BLaER1 (cell line): Measurements from ENCODE around the gene ELK3.

Experiments used
- H3K27ac ChIP-seq: shearing (Covaris generic); formaldehyde crosslinking; 2 replicates; pipeline ENCODE4 v1.8.1; 2022
- H3K27me3 ChIP-seq: shearing (Covaris generic); formaldehyde crosslinking; 2 replicates; pipeline ENCODE4 v1.8.1; 2022
- H3K36me3 ChIP-seq: shearing (Covaris generic); formaldehyde crosslinking; 2 replicates; pipeline ENCODE4 v1.8.1; 2022
- H3K4me1 ChIP-seq: shearing (Covaris generic); formaldehyde crosslinking; 2 replicates; pipeline ENCODE4 v1.8.1; 2022
- H3K4me2 ChIP-seq: shearing (Covaris generic); formaldehyde crosslinking; 2 replicates; pipeline ENCODE4 v1.8.1; 2022
- H3K4me3 ChIP-seq: shearing (Covaris generic); formaldehyde crosslinking; 2 replicates; pipeline ENCODE4 v1.8.1; 2022
- H3K9ac ChIP-seq: shearing (Covaris generic); formaldehyde crosslinking; 2 replicates; pipeline ENCODE4 v1.8.1; 2022
- H3K9me3 ChIP-seq: shearing (Covaris generic); formaldehyde crosslinking; 2 replicates; pipeline ENCODE4 v1.8.1; 2022
- H4K20me1 ChIP-seq: shearing (Covaris generic); formaldehyde crosslinking; 2 replicates; pipeline ENCODE4 v1.8.1; 2022
- Cebpa-rat ChIP-seq: shearing (Covaris generic); IDR thresholded peaks from 2 replicates; pipeline ENCODE4 v1.8.1; 2022

ELK3 gene

DNA sequence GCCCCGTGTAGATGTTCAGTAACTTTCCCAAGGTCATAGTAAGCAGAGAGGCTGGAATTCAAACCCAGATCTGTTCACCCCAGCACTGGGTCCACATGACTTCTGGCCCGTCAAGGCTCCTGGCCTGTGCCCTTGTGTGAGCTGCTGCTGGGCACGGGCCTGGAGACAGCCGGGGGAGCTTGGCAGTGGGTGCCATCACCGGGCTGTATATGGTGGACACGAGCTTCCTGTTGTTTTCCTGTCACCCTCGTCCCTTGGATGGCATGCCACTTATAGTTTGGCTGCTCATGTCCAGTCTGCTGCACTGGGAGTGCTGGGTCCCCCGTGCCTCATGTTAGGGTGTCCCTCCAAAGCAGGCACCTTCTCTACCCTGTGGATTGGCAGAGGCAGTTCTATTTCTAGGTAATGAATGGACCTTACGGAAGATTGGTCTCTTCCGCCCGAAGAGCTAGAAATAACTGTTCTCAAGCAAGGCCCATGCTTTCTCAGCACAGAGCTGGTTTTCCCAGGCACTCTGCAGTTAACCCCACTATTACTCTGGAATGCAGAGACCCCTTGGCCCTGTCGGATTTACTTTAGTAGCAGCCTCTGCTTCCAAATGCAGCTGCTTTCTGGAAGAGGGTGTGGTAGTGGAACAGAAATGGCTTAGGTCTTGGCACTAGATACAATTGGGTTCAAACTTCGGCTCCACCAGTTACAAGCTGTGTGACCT, 44.3 kb downstream of the ELK3 start:
- TF ChIP-seq Cebpa-rat = no peak
- H3K4me3 ChIP-seq = no peak overlapping the region
- H3K9ac ChIP-seq = no peak overlapping the region
- H3K4me2 ChIP-seq = peak overlapping the region; percentile 75; the same call in 1 of the 2 replicates
- no peak overlapping the region for H3K27ac ChIP-seq
- H3K36me3 ChIP-seq = peaks cover 90% of the 10 kb centered on the region
- H3K9me3 ChIP-seq = no peaks in the 10 kb centered on the region
- peaks cover 47% of the 10 kb centered on the region for H3K4me1 ChIP-seq
- H3K27me3 ChIP-seq = no peaks in the 10 kb centered on the region
- peaks cover 100% of the 10 kb centered on the region for H4K20me1 ChIP-seq

DNA sequence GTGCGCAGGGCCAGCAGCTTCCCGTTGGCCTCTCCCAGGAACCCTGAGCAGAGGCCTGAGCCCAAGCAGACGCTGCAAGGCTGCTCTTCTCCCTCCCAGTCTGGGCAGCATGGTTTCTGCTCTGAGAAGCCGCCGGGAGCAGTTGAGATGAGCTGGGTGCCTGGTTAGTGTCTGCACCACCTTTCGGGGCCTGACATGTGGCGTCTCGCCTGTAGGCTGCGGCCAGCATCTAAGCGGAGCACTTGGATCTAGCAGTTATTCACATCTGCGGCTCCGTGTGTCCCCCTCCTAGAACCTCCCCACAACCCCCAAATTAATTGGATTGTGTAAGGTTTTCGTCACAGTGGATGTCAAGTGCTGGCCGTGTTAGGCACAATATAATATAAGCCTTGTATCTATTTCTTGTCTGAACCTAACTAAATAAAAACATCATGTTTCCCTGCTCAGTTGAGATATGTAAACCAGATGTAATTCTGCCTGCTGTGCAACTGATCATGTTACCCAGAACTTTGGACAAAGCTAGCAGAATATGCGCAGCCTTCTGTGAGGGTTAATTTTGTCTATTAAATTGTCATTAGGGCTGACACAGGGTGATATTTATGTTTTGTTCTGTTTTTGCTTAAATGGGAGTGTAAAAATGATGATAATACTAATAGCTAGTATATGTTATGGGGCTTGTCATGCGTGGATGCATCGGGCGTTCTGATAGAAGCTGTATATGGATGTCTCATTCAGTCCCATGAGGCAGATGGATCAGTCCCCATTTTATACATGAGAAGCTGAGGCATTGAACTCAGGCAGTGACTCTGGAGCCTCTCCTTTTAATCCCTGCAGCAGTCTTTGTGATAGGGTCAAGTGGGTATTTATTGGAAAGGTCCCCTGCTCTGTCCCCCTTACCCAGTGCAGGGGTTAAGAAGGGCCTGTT, 45.8 kb downstream of the ELK3 start:
- Histone ChIP-seq H4K20me1 (peaks cover 100% of the 10 kb centered on the region), H3K9me3 (no peaks in the 10 kb centered on the region), H3K4me3 (no peak overlapping the region), H3K27me3 (no peaks in the 10 kb centered on the region), H3K9ac (no peak overlapping the region), H3K36me3 (peaks cover 84% of the 10 kb centered on the region), H3K4me1 (peaks cover 45% of the 10 kb centered on the region), H3K4me2 (no peak overlapping the region), H3K27ac (no peak overlapping the region)
- TF ChIP-seq Cebpa-rat = no peak

DNA sequence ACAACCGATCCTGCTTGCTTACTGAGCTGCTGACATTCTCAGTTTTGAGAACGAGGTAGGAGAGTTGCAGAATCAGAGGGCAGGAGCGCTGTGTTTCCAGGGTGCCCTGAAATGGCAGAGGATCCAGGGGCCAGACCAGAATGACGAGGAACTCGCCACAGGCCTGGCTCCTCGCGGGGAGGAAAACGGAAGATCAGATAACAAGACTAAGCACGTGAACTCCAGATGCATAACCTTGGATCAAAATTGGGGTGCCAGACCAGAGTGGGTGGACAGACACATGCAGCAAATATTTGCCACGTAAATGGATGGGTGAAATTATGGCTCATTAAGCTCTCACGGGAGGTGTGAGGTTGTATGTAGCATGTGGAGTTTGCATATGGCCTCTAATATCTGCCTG, 46.5 kb downstream of the ELK3 start:
- no peak for TF ChIP-seq Cebpa-rat

DNA sequence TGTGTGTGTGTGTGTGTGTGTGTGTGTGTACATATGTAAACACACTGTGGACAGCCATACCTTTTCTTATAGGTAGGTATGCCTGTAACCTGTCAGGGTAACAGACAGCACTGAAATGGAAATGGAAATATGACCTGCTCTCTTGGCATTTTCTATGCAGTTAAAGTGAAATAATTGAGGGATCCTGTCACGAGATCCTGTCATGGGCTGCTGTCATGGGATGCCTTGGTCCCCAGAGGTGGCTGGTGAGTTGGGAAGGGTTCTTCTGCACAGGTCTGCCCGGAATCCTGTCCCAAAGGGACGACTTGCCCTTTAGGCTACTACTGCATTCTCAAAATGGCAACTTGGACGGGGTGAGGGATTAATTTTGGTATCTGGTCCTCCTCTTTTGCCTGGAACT, 47.3 kb downstream of the ELK3 start:
- peaks cover 85% of the 10 kb centered on the region for H3K36me3 ChIP-seq
- no peak overlapping the region for H3K4me3 ChIP-seq
- no peak overlapping the region for H3K4me2 ChIP-seq
- no peaks in the 10 kb centered on the region for H3K9me3 ChIP-seq
- H3K9ac ChIP-seq = no peak overlapping the region
- no peak overlapping the region for H3K27ac ChIP-seq
- H4K20me1 ChIP-seq = peaks cover 100% of the 10 kb centered on the region
- TF ChIP-seq Cebpa-rat = no peak
- no peaks in the 10 kb centered on the region for H3K27me3 ChIP-seq
- H3K4me1 ChIP-seq = peaks cover 31% of the 10 kb centered on the region

More for the DNA sequence above, 46.5 kb downstream of the ELK3 start:
- Histone ChIP-seq H3K27me3 (no peaks in the 10 kb centered on the region), H3K4me1 (peaks cover 38% of the 10 kb centered on the region), H3K4me2 (no peak overlapping the region), H4K20me1 (peaks cover 100% of the 10 kb centered on the region), H3K27ac (no peak overlapping the region), H3K9ac (no peak overlapping the region), H3K4me3 (no peak overlapping the region), H3K36me3 (peaks cover 85% of the 10 kb centered on the region), H3K9me3 (no peaks in the 10 kb centered on the region)

DNA sequence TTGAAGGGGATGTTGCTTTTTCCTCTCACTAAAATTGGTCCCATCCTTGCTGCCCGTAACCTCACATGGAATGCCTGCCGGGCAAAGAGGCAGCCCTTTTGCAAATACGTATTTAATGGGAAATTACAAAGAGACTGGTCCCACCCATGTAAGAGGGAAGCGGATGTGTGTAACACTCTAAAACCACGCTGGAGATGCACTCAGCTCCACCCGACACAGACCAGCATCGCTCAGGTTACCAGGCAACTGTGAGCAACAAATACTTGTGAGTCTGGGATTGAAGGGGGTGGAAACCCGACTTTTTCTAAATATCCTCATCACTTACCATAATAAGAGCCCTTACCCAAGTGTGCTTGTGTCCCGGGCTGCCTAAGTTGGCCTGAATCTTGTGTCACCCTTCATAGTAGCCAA, 47.7 kb downstream of the ELK3 start:
- Histone ChIP-seq H3K27ac (no peak overlapping the region), H3K9me3 (no peaks in the 10 kb centered on the region), H3K27me3 (no peaks in the 10 kb centered on the region), H3K9ac (no peak overlapping the region), H3K4me3 (no peak overlapping the region), H3K4me1 (peaks cover 26% of the 10 kb centered on the region), H4K20me1 (peaks cover 100% of the 10 kb centered on the region), H3K36me3 (peaks cover 85% of the 10 kb centered on the region), H3K4me2 (no peak overlapping the region)
- no peak for TF ChIP-seq Cebpa-rat

DNA sequence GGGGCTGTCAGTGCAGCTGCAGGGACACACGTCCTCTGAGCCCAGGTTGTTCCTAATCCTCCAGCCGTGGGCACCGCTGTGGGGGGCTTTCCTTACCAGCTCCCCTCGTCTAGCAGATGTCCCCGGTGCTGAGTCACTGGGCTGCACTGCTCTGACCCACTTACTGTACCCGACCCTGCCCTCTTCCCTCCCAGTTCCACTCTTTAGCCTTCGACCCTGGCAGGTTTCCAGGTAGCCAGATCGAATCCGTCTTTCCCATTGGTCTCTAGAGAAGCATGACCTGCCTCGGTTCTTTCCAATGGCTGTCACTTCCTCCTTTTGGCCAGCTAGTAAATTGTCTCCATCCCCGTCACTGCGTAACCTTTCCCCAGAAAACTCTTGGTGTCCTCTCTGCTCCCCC, 48.4 kb downstream of the ELK3 start:
- Histone ChIP-seq H3K9ac (no peak overlapping the region), H3K4me2 (no peak overlapping the region), H3K4me3 (no peak overlapping the region), H3K4me1 (peaks cover 19% of the 10 kb centered on the region), H3K36me3 (peaks cover 85% of the 10 kb centered on the region), H3K9me3 (no peaks in the 10 kb centered on the region), H4K20me1 (peaks cover 100% of the 10 kb centered on the region), H3K27ac (no peak overlapping the region), H3K27me3 (no peaks in the 10 kb centered on the region)
- TF ChIP-seq Cebpa-rat = no peak

DNA sequence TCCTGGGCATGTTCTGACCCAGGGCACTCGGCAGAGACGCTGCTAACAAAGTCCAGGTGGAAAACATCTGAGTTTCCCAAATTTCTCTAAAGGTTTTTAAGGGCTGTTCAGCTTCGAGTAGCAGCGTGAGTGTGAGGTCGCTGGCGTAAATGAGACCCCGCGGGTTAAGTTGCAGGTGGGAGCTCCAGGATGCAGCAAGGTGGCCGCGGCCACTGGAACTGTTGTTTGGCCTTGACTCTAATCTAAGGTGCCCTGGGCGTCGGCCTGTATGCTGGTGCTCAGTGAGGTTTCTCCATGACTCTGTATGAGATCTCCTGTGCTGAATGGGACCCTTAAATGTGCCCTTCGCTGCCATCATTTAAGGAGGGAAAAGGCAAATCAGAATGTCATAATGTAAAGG, 50.7 kb downstream of the ELK3 start:
- Histone ChIP-seq H3K9me3 (no peaks in the 10 kb centered on the region), H3K9ac (no peak overlapping the region), H3K4me2 (no peak overlapping the region)

DNA sequence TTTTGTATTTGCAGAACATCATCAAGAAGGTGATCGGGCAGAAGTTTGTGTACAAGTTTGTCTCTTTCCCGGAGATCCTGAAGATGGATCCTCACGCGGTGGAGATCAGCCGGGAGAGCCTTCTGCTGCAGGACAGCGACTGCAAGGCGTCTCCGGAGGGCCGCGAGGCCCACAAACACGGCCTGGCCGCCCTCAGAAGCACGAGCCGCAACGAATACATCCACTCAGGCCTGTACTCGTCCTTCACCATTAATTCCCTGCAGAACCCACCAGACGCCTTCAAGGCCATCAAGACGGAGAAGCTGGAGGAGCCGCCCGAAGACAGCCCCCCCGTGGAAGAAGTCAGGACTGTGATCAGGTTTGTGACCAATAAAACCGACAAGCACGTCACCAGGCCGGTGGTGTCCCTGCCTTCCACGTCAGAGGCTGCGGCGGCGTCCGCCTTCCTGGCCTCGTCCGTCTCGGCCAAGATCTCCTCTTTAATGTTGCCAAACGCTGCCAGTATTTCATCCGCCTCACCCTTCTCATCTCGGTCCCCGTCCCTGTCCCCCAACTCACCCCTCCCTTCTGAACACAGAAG, 52.8 kb downstream of the ELK3 start:
- no peak for TF ChIP-seq Cebpa-rat
- Histone ChIP-seq H3K4me3 (no peak overlapping the region), H3K36me3 (peaks cover 88% of the 10 kb centered on the region), H3K9ac (no peak overlapping the region), H4K20me1 (peaks cover 99% of the 10 kb centered on the region), H3K4me2 (no peak overlapping the region), H3K27me3 (no peaks in the 10 kb centered on the region), H3K27ac (no peak overlapping the region), H3K4me1 (peaks cover 9% of the 10 kb centered on the region; the same call in 1 of the 2 replicates), H3K9me3 (no peaks in the 10 kb centered on the region)

More for the DNA sequence above, 50.7 kb downstream of the ELK3 start:
- Histone ChIP-seq H3K27me3 (no peaks in the 10 kb centered on the region), H3K4me3 (no peak overlapping the region), H4K20me1 (peaks cover 99% of the 10 kb centered on the region), H3K36me3 (peaks cover 88% of the 10 kb centered on the region), H3K4me1 (peaks cover 9% of the 10 kb centered on the region; the same call in 1 of the 2 replicates), H3K27ac (no peak overlapping the region)
- TF ChIP-seq Cebpa-rat = no peak

DNA sequence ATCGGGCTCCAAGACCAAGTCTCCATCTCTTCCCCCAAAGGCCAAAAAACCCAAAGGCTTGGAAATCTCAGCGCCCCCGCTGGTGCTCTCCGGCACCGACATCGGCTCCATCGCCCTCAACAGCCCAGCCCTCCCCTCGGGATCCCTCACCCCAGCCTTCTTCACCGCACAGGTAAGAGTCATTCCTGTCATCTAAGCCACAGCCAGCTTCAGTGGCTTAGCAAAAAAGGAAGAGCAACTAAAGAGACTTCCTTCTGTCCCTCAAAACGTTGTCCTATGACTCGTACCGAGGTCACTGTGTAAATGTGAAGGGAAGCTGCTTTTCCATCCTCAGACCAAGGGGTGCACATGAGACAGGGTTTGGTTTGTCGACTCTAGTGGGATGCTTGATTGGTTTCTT, 53.4 kb downstream of the ELK3 start:
- Histone ChIP-seq H3K4me1 (peaks cover 9% of the 10 kb centered on the region; the same call in 1 of the 2 replicates), H3K9ac (no peak overlapping the region), H4K20me1 (peaks cover 98% of the 10 kb centered on the region), H3K36me3 (peaks cover 88% of the 10 kb centered on the region), H3K4me3 (no peak overlapping the region), H3K27me3 (no peaks in the 10 kb centered on the region), H3K9me3 (no peaks in the 10 kb centered on the region), H3K27ac (no peak overlapping the region), H3K4me2 (no peak overlapping the region)
- TF ChIP-seq Cebpa-rat = no peak
